HG03064 (cell line): ENCODE data around the gene BLOC1S6.

Source experiments
- ATAC-seq: cut with Tn5 transposase; IDR thresholded peaks from one replicate; pipeline ENCODE4 v1.9.1; 2021; ENCODE audit warnings: low read depth; ENCODE audit not compliant: unreplicated experiment

The BLOC1S6 gene

GRCh38 chr15:45587863-45588170, 638 bp downstream of the BLOC1S6 start:
- ATAC-seq: no peak

GRCh38 chr15:45588219-45588875, 1.2 kb downstream of the BLOC1S6 start:
- no peak for ATAC-seq

GRCh38 chr15:45589256-45589655, 2.1 kb downstream of the BLOC1S6 start:
- no peak for ATAC-seq

GRCh38 chr15:45594319-45594718, 7.1 kb downstream of the BLOC1S6 start:
- no peak for ATAC-seq

GRCh38 chr15:45594835-45595530, 7.8 kb downstream of the BLOC1S6 start:
- no peak for ATAC-seq

- no peak for ATAC-seq
Observed at GRCh38 chr15:45603881-45604280, 16.7 kb downstream of the BLOC1S6 start.

GRCh38 chr15:45604326-45604725, 17.1 kb downstream of the BLOC1S6 start:
- ATAC-seq: no peak

- ATAC-seq: no peak
Observed at GRCh38 chr15:45606413-45606812, 19.2 kb downstream of the BLOC1S6 start.

GRCh38 chr15:45606841-45607240, 19.7 kb downstream of the BLOC1S6 start:
- ATAC-seq: no peak

- ATAC-seq: no peak
Observed at GRCh38 chr15:45611305-45611704, 24.1 kb downstream of the BLOC1S6 start.

GRCh38 chr15:45612790-45613415, 25.7 kb downstream of the BLOC1S6 start:
- no peak for ATAC-seq

GRCh38 chr15:45616901-45617323, 29.7 kb downstream of the BLOC1S6 start:
- ATAC-seq: no peak

- ATAC-seq: no peak
Observed at GRCh38 chr15:45618813-45619212, 31.6 kb downstream of the BLOC1S6 start.

- no peak for ATAC-seq
Observed at GRCh38 chr15:45628136-45628535, 41.0 kb downstream of the BLOC1S6 start.

- no peak for ATAC-seq
Observed at GRCh38 chr15:45630917-45631691, 43.9 kb downstream of the BLOC1S6 start.

GRCh38 chr15:45631776-45632175, 44.6 kb downstream of the BLOC1S6 start:
- ATAC-seq: no peak

- ATAC-seq: peak; percentile 77
Observed at GRCh38 chr15:45634432-45635190, 47.4 kb downstream of the BLOC1S6 start, which contains the start of gene SQOR. Gene SQOR (plus strand): TSS chr15:45635029. CDS start chr15:45658924, 23,895 bp downstream.

- peak; percentile 34 for ATAC-seq
Observed at GRCh38 chr15:45635191-45635638, 48.0 kb downstream of the BLOC1S6 start.

- no peak for ATAC-seq
Observed at GRCh38 chr15:45635763-45636292, 48.6 kb downstream of the BLOC1S6 start.

- ATAC-seq: no peak
Observed at GRCh38 chr15:45637141-45637540, 50.0 kb downstream of the BLOC1S6 start.
